Stimulated activated CD4-positive, alpha-beta T cell treated with anti-CD3 and anti-CD28 coated beads, Interleukin-15, amount 100 ng/mL, for 48 hours (primary cell): ENCODE data around the gene TRRAP.

ENCODE experiments used
- DNase-seq, 2 donors: peaks; one replicate each; pipeline ENCODE4 v3.0.0-alpha.2; 2020; ENCODE audit warnings: low read depth in 2 of 2

The TRRAP gene

DNA sequence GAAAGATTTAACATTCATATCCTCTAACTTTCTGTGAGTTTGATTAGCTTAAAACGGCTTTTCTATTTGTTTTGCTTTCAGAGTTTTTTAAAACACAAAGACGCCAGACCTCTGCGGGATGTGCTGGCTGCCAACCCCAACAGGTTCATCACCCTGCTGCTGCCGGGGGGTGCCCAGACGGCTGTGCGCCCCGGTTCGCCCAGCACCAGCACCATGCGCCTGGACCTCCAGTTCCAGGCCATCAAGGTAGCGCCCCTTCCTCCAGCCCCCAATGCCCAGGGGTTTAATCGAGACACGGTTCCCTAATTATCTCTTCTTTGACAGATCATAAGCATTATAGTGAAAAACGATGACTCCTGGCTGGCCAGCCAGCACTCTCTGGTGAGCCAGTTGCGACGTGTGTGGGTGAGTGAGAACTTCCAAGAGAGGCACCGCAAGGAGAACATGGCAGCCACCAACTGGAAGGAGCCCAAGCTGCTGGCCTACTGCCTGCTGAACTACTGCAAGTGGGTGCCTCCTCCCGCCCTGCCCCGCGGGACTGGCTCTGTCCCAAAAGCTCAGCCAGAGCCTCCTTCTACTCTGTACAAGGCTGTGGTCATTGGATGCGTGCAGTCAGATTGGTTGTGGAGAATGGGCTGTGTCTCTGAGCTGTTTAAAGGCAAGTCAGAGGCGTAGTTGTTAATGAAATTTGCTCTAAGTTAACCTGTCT, 71.2 kb downstream of the TRRAP start:
- no peak for DNase-seq

DNA sequence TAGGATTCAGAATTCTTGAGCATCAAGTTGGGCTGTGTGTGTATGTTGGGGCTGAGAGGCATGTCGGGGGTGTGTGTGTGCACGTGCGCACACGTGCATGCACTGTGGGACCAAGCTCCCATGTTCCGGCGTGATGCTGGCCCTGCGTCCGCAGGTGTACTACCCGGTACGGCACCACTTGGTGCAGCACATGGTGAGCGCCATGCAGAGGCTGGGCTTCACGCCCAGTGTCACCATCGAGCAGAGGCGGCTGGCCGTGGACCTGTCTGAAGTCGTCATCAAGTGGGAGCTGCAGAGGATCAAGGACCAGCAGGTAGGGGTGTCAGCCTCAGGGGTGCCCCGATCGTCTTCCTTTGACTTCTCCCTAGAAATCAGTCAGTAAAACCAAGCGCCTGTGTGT, 77.7 kb downstream of the TRRAP start:
- DNase-seq = no peak

DNA sequence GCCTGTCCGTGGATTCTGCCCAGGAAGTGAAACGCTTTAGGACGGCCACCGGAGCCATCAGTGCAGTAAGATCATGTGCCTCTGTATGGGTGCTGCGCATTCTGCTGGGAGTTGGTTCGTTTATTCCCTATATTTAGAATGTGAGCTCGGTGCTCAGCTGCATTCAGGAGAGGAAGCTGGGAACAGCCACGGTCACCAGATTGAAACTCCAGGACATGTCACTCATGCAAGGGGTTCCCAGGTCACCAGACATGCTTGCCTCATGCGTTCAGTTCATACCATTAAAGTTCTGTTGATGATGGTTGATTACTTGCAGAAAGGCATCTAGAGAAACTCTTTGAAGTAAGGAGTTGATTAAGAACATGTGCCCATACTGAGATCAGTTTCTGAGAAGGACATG, 78.1 kb downstream of the TRRAP start:
- no peak for DNase-seq

DNA sequence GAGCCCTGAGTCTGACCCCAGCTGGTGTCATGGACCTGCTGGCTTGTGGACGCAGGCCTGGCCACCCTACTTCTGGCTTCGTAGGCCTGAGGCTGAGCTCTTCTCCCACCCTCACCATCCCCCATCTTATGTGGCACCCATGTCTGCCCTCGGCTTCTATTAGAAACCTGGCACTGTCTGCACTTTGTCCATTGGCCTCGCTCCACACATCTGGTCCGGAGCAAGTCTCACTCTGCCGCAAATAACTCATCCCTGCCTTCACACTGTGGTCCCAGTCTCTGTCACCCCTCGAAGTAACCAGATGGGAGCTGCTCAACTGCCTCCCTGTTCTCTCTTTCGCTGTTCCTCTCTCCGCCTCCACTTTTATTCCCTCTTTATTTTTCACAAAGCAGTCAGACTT, 78.6 kb downstream of the TRRAP start:
- no peak for DNase-seq

DNA sequence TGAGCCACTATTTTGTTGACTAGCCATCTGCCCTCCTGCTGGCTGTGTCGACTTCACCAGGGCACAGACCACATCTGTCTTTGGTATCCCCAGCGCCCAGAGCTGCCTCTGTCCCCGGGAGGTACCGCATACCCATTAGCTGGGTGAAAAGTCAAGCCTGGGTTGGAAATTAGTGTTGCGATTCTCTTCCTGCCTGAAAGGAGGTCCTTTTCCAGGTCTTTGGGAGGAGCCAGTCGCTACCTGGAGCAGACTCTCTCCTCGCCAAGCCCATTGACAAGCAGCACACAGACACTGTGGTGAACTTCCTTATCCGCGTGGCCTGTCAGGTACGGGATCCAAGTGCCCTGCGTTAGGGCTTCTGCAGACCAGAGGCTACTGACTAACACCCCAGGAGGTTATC, 79.4 kb downstream of the TRRAP start:
- no peak for DNase-seq

DNA sequence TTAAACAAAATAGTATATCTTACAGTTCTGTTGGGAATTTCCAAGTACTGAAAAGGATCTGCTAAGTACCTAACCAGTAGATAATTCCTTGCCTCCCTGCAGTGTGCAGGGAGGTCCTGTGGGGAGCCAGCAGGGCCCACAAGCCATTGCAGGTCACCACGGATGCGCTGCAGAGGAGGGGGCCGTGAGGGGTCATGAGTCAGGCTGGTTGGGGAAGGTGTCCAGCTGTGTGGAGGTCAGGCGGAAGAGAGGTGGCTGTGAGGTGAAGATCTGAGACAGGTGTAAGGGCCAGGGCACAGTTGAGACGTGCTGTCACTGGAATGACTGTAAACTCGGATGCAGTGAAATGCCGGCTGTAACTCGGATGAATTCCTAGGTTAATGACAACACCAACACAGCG, 80.6 kb downstream of the TRRAP start:
- DNase-seq = no peak

DNA sequence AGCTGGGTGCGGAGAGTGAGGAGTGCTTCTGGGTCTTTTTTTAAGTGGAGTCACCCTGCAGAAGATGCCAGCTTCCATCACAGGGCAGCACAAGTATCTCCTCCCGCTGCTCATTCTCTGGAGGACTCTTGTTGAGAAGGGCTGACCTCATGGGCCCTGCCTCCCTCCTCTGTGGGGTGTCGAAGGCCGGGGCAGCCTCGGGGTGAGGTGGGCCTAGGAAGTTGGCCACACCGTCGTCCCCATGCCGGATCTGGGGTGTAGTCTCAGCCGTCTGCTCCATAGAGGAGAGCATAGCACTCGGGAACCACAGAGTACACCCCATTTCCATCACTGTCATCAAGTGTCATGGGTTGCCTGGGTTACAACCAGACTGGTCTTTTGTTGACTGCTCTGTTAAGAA, 85.0 kb downstream of the TRRAP start:
- DNase-seq = no peak

DNA sequence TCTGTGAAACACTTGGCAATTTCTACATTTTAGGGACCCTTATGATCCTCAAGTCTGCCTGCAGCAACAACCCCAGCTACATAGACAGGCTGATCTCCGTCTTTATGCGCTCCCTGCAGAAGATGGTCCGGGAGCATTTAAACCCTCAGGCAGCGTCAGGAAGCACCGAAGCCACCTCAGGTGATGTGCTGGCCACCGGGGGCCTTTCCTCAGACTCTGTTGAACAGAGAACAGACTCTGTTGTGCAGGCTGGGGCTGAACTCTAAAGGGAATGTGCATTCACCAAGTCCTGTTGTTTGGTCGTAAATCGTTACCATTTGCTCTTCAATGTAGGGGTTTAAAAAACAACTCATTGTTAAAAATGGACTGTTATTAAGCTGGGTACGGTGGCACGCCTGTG, 86.3 kb downstream of the TRRAP start:
- no peak for DNase-seq

DNA sequence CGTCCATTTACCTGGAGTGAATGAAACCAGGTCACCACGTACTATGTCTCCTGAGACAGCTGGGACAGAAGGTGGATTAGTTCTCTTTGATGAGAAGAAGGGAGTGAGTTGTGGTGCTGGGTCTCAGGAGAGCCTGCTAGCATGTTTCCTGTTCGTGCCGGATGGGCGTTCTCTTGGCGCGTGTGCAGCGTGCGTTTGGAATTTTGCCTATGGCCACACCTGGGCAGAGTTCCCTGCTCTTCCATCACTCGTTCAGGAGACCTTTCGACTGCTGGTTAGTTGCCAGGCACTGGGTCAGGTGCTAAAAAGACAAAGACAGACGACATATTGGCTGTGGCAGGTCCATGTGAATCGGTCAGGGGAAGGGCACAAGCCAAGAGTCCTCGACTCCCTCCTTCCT, 90.3 kb downstream of the TRRAP start:
- no peak for DNase-seq

DNA sequence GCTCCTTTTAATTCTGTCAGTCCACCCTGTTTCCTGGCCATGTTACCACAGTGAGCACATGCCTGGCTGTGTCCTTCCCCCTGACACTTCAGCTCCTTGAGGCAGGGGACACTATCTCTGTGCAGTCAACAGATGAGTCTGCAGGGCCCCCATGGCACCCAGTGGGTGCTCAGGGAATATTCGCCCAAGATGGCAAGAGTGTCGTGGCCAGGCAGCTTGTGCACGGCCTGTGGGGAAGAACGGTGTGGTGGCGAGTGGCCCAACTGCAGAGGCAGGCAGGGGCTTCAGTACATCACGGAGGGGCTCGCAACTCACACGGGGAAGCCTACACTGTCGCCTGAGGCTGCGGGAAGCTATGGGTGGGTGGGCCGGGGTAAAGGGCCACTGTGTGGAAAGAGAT, 91.1 kb downstream of the TRRAP start:
- DNase-seq = no peak

DNA sequence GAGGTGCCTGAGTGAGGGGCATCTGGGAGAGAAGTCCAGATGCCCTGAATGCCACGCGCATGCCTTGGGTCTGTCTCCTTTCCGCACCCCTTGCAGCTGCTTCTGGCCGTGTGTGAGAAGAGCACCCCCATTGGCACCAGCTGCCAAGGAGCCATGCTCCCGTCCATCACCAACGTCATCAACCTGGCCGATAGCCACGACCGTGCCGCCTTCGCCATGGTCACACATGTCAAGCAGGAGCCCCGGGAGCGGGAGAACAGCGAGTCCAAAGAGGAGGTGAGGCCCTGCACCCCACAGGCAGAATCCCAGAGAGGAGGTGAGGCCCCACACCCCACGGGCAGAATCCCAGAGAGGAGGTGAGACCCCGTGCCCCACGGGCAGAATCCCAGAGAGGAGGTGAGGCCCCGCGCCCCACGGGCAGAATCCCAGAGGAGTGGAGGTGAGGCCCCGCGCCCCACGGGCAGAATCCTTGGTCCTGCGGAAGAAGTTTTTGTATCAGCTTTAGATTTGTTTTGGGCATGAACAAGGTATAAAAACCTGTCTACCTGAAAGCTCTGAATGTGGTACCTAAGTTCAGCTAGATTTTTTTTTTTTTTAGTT, 91.8 kb downstream of the TRRAP start:
- no peak for DNase-seq

DNA sequence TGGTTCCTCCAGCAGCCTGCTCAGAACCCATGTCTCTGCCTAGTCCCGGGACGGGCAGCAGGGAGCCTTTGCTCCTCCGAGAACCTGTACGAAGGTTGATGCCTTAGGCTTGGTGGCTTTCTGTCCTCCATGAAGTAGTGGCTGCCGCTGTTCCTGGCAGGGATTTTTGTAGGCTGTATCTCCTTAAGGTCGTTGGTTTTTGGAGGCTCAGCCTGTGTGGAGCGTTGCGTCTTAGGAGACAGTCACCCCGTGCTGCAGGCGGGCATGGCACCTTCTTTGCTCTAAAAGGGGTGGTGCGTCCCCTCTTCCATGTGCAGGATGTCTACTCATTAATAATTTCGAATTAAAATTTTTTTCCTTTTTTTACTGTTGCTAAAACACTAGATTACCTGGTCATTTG, 92.5 kb downstream of the TRRAP start:
- no peak for DNase-seq

DNA sequence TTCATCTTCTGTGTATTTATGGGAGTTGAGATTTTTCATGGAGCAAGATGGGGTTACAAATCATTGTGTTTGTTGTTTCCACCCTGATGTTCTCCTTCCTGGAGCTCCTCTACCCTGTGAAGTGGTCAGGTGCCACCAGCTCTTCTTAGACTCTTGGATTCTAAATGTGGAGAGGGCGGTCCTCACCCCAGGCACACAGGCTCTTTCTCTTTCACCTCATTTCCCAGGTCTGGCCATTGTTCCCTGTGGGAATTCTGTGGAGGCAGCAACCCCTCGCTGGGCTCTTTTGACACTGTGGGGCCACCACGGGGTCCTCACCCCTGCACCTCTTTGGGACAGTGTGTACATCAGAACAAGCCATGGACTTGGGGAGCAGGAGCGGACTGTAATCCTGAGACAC, 95.9 kb downstream of the TRRAP start:
- DNase-seq = no peak

DNA sequence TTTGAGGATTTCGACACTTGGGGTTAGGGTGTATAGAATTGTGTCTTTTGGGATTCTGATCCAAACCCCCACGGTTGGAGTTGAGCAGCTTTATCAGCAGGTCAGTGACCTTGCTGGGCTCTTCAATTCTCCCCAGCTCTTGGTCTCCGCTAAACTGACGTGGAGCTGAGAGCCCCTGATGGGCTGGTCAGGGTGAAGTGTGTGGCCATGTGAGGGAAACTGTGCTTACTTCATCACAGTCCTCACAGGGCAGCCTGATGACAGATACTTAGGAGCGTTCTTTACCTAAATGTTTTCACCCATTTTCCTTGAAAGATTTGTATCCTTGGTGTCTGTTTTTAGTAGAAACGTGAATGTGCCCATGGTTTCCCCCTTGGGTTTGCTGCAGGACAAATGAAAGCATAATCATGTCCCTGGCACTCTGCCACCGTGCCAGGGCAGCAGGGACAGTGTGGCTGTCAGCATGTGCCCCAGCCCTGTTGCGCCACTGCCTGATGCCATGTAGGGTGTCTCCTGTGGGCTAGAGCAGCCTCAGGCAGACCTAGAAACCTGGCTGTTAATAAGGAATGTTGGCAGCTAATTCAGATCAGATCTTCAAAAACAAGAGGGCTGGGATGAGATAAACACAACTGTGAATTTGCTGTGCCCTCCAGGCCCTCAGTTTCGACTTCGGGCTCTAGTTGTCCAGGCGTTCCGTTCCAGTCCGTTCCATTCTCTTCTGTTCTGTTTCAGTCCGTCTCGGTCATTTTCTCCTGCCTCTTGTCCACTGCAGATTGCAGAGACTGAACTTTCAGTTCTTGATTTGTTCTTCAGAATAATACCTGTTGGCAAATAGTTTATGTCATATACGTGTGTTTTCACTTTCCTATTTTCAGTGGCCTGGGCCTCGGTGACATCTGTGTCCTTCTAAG, 96.8 kb downstream of the TRRAP start:
- no peak for DNase-seq

DNA sequence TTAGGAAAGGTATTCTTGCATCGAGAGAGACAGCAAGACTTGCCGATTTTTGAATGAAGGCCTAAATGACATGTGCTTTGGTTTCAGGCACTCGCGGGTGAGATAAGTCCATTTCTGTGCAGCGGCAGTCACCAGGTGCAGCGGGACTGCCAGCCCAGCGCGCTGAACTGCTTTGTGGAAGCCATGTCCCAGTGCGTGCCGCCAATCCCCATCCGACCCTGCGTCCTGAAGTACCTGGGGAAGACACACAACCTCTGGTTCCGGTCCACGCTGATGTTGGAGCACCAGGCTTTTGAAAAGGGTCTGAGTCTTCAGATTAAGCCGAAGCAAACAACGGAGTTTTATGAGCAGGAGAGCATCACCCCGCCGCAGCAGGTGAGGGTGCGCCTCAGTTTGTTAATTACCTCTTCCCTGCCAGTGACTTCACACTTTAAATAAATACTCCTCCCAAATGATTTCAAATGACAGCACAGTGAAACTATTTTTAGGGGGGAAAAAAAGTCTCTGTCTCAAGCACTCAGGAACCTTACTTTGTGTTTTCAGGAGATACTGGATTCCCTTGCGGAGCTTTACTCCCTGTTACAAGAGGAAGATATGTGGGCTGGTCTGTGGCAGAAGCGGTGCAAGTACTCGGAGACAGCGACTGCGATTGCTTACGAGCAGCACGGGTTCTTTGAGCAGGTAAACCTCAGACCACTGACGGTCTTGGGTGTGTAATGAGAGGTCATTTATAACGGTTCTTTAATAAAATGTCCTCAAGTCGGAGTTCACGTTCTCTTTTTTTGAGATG, 98.3 kb downstream of the TRRAP start:
- DNase-seq = no peak

DNA sequence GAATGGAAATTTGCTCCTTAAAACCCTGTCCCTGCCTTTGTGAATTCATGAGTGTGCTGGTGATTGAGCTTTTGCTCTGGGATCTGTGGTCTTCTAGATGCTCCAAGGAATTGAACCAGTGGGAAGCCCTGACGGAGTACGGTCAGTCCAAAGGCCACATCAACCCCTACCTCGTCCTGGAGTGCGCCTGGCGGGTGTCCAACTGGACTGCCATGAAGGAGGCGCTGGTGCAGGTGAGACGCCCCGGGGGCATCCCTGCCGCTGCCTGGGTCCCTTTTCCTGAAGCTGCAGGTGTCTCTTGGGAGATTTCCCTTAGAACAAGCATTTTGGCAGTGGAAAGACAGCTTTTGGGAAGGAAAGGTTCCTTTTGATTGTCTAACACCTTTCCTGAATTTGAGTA, 100.3 kb downstream of the TRRAP start:
- DNase-seq = no peak

DNA sequence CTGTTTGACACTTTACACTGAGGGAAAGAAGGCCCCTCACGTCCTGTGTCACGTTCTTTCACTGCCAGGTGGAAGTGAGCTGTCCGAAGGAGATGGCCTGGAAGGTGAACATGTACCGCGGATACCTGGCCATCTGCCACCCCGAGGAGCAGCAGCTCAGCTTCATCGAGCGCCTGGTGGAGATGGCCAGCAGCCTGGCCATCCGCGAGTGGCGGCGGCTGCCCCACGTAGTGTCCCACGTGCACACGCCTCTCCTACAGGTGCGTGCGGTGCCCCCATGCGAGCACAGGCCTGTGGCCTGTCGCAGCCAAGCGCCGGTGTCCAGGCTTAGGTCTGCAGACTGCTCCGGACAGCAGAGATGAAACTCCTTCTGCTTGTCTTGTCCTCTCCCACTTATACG, 103.4 kb downstream of the TRRAP start:
- DNase-seq = no peak

DNA sequence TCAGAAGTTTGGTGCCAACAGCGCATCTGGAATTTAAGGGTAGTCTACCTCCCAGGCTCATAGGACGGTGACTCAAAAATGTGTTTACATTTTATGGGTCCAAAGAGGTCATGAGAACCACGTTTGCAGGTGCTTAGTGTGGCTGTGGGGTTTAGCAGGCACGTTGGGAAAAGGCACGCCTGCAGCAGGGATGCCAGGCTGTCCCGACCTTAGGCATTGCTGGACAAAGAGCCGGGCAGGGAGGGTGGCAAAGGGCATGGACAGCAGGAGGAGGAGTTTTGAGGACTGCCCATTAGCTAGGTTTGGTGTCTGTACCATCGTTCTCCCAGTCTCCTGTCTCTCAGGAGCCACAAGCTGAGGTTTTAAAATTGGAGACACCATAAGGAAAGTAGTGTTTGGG, 104.4 kb downstream of the TRRAP start:
- no peak for DNase-seq

DNA sequence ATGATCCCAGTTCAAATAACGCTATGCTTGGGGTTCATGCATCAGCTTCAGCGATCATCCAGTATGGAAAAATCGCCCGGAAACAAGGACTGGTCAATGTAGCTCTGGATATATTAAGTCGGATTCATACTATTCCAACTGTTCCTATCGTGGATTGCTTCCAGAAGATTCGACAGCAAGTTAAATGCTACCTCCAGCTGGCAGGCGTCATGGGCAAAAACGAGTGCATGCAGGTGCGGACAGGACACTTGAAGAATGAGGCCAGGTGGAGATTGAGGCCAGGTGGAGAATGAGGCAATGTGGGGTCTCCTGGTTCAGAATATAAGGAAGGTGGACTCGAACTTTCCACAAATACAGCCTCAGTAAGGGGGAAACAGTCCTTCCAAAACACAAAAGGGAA, 105.8 kb downstream of the TRRAP start:
- DNase-seq = no peak

DNA sequence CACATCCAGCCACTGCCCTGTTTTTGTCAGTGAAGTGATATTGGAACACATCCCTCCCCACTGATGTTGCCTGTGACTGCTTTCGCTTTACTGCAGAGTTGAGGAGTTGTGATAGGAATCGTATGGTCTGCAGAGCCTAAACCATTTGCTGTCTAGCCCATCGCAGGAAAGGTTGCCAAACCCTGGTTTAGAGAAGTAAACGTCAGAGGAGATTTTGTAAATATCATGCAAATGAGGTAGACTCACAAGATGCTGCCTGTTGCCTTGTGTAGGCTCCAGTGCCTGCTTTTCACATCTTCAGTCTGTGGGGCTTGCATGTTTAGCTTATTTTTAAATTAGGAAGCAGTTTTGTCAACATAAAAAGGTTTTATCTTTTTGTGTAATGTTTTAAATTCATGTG, 107.1 kb downstream of the TRRAP start:
- no peak for DNase-seq

DNA sequence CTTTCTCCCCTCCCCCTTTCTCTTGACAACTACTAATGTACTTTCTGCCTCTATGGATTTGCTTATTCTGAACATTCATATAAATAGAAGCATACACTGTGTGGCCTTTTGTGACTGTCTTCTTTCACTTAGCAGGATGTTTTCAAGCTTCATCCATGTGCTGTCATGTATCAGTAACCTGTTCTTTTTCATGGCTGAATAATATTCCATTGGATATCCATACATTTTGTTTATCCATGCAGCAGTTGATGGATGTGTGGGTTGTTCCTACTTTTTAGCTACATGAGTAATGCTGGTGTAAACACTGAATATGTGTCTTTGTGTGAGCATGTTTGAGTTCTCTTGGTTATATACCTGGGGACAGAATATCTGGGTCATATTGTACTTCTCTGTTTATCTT, 107.6 kb downstream of the TRRAP start:
- no peak for DNase-seq

DNA sequence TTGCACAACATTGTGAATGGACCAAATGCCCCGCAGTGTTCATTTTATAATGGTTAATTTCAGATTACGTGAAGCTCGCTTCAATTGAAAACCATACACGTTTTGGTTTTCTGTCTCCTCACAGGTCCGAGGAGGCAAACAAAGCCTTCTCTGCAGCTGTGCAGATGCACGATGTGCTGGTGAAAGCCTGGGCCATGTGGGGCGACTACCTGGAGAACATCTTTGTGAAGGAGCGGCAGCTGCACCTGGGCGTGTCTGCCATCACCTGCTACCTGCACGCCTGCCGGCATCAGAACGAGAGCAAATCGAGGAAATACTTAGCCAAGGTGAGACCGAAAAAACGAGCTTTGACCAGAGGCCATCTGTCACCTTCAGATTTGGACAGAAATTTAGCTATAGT, 110.3 kb downstream of the TRRAP start:
- no peak for DNase-seq
